Right forelimb (tissue), 1 donor: ENCODE data around the gene SMPD3.
A peak's percentile ranks its signal among the peaks of the same experiment; 100 is the strongest.

Source experiments
- DNase-seq: peaks from one replicate; pipeline ENCODE4 v3.0.0-alpha.2; 2018

SMPD3 gene

DNA sequence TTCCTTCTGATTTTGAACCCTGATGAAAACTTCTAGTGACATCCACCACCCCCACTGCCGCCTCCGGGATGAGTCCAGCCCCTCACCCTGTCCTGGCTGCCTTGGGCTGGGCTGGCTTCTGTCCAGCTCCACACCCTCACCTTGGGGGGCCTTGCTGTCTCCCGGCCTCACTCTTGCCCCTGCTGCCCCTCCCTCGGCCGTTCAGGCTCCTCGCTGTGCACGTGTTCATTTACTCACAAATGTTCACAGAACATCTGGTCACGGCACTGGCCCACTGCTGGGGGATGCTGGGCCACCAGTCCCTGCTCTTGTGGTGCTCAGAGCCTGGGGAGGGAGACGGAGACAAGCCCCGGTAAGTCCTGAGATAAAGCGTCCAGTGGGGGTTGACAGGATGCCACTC is 96.8 kb downstream of the SMPD3 start:
- DNase-seq: no peak

DNA sequence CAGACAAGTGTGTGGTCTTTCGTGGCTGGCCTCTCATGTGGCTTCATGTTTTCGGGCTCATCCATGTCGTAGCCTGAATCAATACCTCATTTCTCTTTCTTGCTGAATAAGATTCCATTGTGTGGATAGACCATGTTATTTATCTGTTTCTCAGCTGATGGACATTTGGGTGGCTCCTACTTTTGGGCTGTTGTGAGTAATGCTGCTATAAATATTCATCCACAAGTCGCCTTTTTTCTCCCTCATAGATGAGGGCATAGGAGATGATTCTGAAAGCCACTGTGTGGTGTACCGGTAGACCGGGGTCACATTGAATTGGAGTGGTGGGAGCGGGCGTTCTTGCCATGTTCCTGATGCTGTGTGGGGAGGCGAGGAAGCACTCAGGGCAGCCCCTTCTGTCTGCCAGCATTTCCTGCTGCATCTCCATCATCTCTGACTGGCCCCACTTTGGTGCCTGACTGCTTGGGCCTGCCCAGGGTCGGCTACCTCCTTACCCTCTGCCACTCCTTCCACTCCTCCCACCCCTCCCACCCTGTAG is 97.4 kb downstream of the SMPD3 start:
- DNase-seq: no peak

DNA sequence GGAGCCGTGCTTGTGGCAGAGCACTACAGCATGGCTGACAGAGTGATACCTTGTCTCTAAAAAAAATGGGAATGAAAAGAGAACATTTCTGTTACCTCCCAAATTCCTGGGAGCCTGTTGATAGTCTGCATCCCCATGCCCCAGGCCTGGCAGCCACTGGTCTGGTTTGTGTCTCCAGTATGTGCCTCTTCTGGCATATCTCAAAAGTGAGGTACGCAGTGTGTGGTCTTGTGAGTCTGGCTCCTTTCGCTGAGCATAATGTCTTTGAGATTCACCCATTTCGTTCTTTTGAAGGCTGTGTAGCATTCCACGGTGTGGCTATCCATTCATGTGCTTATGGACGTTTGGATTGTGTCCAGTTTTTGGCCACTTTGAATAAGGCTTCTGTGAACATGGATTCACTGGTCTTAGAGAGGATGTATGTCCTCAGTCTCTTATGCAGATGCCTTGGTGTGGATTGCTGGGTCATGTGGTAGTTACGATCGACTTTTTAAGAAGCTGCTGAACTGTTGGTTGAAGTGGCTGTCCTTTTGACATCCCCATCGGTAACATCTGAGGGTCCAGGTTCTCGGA is 98.4 kb downstream of the SMPD3 start:
- no peak for DNase-seq

DNA sequence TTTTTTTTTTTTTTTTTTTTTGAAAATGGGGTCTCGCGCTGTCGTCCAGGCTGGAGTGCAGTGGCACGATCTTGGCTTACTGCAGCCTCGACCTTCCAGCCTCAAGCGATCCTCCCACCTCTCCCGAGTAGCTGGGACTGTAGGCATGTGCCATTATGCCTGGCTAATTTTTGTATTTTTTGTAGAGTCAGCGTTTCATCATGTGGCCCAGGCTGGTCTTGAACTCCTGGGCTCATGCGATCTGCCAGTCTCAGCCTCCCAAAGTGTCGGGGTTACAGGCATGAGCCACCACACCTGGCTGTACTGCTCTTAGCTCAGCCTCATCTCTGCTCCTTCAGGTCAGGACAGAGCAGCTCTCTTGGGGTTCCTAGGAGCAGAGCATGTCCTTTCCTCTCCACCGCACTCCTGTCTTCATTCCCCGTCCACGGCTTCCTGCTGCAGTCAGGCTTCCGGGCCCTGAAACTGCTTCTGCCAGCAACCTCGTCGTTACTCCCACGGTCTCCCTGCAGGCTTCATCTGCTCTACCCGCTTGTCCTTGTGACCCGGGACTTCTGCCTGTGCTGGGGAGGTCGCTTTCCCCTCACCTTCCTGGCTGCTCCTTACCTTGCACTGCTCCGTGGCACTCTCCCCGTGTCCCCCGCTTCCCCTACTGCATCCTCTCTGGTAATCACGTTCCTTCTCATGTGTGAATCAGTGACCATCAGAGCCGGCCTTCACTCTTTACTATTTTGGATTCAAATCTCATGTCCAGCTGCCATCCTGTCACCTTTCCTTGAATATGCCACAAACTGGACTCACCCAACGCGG is 99.5 kb downstream of the SMPD3 start:
- DNase-seq: no peak

DNA sequence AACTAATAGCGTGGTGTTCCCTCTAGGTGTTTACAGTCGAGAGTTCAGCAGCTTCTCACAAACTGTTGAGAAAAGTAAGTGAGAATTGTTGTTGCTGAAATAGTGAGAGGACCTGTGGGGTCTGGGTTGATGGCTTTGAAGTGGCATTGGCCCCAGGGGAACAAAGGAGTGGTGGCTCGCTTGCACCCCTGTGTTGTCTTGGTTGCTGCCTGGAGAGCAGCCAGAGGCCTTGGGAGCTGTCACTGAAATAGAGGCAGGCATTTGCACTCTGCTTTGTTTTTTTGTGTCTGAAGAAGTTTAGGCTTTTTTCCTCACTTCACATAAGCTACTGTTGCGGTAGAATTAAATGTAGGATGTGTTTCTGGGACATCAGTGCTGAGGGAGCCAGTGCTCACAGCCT is 100.7 kb downstream of the SMPD3 start:
- DNase-seq: no peak

DNA sequence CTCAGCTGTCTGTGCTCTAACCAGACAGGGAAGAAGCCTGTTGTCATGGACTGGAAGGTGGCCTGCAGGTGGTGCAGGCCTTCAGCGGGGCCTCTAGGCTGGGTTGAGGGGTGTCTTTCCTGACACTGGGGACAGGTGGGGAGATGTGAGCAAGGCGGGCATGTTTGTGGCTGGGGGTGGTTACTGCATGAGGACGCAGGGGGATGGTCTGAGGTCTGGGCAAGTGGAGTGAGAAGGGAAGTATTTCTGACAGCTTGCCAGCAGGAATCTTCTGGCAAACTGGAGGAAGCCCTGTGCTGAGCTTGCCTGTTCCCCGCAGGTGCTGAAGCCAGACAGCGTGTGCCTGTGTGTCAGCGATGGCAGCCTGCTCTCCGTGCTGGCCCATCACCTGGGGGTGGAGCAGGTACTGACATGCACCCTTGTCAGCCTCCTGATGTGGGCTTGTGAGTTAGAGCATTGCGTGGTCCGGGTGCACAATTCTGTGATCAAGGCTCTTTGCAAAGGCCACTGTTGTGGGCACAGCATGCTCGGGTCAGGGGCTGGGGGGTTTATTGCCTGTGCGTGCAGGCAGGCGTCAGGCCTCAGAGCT is 101.3 kb downstream of the SMPD3 start:
- no peak for DNase-seq

DNA sequence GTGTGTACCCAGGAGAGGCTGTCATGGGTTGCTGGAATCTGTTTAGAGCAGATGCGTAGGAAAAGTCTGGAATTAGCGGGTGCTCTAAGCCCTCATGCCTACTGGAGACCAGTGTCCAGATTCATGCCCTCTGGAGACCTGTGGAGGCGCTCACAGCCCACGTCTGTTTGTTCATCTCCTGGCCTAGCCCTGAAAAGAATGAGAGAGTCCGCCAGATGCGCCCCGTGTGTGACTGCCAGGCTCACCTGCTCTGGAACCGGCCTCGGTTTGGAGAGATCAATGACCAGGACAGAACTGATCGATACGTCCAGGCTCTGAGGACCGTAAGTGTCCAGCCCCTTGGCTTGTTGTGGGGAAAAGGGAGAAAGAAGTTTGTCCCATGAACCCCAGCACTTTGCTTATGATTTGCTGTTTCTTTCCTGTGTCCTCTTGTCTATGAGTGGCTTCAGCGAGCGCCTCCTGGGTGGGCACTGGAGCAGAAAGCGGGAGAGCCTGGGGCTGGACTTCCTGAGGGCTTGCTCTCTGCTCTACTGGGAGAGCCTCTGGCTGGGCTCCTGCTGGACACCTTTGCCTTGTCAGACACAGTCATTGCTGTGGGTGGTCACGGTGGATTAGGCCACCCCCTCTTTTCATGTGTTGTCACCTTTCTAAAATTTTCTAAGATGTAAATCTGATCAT is 102.2 kb downstream of the SMPD3 start:
- no peak for DNase-seq

DNA sequence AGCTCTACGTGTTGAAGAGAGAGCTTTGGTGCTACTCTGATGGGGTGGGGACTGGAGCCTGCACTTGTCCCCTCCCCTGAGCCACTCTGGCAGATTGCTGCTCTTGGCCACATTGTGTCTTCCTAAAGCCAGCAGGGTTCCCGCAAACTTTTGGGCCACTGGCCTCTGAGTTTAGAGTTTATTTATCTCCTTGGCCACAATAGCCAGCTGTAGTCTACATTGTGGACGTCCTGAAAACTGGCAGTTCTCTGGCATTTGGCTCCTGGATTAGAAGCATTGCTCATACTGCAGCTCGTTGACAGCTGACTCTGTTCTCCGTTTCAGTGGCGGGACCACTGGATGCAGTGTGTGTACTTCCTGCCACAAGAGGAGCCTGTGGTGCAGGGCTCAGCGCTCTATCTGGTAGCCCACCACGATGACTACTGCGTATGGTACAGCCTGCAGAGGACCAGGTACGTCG is 102.9 kb downstream of the SMPD3 start:
- DNase-seq: no peak

DNA sequence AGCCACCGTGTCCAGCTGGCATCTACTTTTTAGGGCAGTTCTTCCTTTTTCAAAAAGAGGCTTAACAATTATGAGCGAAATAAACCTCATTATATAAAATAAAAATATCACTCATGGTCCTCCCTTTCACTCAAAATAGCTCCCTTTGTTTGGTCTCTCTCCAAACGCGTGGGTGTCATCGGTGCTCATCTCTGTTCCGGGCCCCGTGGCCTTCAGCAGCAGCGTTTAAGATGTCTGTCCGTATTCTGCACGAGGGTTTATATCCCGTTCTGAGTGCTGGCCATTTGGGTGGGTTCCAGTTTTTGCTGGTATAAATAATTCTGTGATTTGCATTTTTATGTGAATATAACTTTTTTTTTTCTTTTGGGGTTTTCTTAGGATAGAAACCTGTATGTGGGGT is 104.1 kb downstream of the SMPD3 start:
- no peak for DNase-seq

DNA sequence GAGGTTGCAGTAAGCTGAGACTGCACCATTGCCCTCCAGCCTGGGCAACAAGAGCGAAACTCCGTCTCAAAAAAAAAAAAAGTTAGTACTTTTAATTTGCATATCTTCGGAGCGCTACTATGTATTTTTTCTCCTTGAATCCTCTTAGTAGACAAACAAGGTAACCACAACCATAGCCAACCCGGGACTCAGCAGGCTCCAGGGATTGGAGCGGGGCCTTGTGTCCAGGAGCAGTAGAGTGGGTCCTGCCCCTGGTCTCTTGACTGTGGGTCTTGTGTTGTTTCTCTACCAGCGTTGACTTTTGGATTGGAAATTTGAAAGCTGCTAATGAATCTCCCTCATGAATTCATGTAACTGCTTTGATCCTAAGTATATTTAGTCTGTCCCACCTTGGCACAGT is 105.2 kb downstream of the SMPD3 start:
- DNase-seq: no peak

DNA sequence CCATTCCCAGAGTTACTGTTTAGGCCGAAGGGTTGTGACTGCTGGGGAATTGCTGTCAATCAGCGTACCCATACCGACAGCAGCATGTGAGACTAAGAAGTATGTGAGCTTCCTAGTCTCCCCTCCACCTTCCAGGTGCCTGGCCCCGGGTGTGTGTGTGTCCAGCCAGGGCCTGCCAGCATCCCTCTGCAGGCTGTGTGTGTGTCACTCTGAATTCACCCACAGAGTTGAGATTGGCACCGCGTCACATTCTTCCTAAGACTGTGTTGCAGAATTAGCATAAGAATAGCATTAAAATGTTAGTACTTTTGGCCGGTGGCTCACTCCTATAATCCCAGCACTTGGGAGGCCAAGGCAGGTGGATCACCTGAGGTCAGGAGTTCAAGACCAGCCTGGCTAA is 105.7 kb downstream of the SMPD3 start:
- no peak for DNase-seq

DNA sequence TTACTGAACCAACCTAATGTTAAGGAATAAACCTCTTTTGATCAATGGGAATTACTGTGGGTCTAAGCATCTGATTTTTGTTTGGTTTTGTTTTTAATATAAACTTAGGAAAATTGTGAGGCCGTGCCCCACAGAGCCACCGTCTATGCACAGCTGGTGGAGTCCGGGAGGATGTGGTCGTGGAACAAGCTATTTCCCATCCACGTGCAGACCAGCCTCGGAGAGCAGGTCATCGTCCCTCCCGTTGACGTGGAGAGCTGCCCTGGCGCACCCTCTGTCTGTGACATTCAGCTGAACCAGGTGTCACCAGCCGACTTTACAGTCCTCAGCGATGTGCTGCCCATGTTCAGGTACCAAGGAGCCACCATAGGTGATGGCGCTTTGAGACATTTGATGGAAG is 109.1 kb downstream of the SMPD3 start:
- DNase-seq: no peak

DNA sequence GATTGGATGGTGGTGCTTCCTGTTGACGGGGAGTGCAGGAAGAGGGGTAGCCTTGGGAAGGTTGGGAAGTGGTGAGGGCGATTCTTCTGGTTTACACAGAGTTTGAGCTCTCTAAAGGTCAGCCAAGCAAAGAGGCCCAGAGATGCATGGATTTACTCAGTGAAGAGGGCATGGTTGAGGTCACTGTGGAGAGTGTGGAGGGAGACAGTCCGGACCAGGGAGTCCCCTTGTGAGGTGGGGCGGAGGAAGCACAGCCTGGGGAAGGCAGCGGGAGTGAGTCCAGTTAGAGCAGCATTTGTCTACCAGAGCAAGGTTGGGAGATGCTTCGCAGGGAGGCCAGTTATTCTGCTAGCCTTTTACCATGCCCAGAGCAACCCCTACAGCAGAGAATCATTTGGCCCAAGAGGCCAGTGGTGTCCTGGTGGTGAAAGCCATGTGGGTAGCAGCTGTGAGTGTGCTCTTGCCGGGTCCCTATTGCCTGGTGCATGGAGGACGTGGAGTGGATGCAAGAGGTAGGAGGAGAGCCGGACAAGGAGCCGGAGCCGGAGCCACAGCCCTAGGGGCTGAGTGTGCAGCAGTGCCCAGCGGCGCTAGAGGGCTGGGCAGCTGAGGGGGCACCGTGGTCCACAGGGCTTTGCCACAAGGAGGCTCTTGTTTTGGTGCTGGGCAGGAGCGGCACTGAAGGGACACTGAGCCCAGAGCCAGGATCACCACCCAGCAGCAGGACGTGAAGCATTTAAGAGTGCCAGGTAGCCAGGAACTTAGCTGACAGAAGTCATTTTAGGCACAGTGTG is 109.8 kb downstream of the SMPD3 start:
- no peak for DNase-seq

DNA sequence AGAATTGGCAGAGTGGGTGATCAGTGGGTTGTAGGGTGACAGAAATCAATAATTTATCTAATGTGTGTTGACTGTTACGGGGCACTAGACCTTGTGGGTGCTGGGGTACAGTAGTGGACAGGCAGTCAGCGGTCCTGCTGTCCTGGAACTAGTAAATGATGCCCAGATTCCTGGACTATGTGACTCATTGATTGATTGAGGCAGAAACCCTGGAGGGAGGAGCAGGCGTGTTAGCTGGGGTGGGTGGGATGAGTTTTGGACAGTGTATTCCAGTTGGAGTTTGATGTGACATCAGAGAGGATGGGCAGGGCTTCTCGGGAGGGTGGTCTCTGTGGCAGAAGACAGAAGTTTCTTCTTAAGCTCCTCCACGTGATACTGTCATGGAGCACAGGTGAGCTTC is 113.1 kb downstream of the SMPD3 start:
- DNase-seq: no peak

DNA sequence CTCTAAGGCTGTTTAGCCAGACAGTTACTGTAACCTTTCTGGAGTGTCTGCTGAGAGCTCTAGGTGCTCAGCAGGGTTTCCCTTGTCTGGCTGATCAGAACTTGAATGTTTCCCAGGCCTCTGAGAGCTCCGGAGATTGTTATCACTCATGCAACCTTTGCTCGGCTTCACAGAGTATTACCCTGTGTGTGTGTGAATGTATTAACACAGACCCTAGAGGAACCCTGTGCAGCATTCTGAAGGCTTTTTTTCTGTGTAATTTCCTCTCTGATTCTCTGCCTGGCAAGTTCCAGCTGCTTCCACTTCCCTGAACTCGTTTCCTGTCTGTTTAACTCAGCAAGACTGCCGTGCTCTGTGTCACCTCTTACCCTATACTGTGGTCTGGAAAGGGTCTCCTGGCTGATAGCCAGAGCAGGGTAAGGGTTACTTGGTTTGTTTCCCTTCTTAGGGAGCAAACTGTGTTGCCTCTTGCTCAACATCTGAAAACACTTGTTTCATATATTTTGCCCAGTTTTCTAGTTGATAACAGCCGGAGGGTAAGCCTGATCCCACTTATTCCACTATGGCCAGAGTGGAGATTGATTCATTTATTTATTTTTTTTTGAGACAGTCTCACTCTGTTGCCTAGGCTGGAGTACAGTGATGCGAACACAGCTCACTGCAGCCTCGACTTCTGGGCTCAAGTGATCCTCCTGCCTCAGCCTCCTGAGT is 115.7 kb downstream of the SMPD3 start:
- no peak for DNase-seq

DNA sequence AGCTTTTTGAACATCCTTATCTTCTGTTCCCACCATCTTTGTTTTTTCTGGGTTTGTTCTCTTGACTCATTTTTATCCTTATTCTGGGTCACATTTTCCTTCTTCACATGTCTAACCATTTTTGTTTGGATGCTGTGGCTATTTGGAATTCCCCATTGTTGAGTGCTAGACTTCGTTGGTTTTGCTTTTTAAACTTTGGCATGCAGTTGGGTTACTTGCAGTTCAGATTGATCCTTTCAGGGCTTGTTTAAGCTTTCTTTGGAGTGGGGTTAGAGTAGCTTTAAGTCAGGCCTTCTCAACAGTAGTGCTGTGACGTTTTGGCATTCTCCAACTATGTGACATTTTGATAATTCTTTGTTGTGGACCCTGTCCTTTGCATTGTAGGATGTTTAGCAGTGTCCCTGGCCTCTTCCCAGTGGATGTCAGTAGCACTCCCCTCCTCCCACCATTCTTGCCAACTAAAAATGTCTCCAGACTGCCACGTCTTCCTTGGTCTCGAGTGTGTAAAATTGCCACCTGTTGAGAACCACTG is 116.4 kb downstream of the SMPD3 start:
- DNase-seq: no peak

DNA sequence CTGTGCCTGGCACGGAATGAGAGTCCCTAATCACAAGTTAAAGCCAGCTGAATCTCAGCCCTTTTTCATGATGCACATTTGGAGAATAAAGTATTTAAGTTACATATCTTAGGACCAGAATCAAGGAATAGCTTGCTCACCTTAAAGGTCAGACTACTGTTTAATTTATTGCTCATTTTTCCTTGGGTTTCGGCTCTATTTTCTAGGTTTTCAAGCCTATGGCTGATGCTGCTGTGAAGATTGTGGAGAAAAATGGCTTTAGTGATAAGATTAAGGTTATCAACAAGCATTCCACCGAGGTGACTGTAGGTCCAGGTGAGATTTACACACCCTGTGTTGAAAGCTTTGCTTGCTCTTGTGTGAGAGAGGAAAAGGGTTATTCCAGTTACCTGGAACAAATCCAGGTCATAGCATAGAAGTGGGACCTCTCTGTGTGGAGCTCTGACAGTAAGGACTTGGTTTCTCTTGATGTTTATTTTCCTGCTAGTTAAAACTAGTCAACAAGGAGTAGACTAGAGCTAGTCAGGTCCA is 119.4 kb downstream of the SMPD3 start:
- DNase-seq: no peak

DNA sequence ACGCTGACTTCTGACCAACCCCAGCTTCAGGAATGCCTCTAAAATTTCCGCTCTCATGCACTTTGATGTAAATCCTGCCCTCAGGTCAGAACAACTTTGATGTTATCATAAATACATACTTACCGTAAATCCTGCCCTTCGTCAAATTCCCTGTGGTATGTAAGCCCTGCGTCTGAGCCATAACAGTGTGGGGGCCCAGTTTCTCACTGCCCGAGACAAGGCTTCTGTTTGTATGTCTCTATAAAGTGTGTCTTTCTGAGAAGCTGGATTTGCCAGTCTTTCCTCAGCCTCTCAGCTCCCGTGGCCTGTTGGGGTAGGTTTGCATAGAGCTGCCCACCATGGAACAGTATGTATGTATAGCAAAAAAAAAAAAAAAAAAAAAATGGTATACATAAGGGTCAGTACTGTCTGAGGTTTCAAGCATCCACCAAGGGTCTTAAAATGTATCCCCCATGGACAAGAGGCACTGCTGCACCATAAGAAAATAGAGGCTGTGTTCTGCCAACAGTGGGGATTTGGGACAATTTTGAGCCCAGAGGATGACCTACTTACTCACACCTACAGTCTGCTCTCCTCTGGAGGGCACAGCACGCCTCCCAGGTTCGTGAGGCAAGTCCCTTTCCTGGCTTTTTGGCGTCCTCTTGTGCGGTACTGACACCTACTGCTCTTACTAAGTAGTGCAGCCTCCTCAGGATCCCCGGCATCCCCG is 120.0 kb downstream of the SMPD3 start:
- peak; percentile 78 for DNase-seq

DNA sequence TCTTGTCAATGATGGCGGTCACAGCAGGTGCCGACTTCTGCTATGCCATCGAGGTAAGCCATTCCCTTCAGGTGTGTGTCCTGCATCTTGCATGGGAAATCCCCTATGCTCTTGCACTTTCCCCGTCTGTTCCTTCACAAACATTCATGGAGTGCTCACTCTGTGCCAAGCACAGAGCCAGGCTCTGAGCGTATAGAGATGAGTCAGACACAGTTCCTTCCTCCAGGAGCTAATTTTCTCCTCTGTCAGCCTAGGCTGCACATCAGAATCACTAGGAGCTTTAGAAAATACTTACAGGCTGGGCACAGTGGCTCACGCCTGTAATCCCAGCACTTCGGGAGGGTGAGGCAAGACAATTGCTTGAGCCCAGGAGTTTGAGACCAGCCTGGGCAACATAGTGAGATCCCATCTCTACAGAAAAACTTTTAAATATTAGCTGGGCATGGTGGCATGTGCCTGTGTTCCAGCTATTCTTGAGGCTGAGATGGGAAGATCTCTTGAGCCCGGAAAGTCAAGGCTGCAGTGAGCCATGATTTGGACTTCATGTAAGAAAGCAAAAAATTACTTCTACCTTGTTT is 123.4 kb downstream of the SMPD3 start:
- DNase-seq: no peak

DNA sequence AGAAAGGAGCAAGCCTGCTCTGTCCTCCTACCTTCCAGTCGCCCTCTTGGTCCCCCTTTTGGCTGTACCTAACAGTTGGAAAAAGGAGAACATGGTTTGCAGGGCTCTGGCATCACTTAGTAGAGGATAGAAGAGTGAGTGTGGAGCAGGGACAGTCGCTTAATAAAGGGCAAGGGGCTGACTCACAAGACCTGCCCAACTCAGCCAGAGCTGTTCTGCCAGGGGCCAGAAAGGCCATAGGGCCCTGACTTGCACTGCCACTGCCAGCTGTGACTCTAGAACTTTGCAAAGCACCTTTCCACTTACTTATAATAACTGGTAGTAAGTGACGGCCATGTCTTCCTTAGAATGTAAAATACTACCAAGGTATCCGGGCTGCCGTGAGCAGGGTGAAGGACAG is 124.0 kb downstream of the SMPD3 start:
- DNase-seq: no peak
